RCC 7860 (cell line): ENCODE data around the gene ULK4.
"Not testable (repeated sequence)": the region's sequence is repeated elsewhere in the genome, so short reads cannot be mapped to it uniquely, and the experiment has no call there.

Experiments used
- DNase-seq: peaks from one replicate; pipeline ENCODE4 v3.0.0-alpha.2; 2015; ENCODE audit warnings: low spot score
- FAIRE-seq: peaks from 2 replicates; lab custom pipeline; 2012; peaks lifted over from hg19 to GRCh38; lab: Jason Lieb, UNC

The ULK4 gene

DNA sequence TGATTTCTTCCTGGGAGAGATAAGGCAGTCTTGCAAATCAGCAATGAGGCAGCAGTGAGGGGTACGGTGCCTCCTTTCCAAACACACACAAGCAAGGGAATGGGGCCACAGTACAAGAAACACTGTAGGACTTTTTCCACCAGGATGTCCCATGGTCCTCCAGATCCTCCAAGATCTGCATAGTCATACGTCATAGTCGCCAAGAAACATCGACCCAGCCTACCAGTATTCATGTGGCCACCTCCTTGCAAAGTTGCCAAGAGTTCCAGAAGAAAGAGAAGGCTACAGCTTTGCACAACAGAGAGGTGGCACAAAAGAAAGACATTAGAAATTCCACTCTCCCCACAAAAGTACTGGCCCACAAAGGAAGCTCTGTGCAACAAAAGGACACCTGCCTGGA, 504.7 kb downstream of the ULK4 start:
- no peak for FAIRE-seq

DNA sequence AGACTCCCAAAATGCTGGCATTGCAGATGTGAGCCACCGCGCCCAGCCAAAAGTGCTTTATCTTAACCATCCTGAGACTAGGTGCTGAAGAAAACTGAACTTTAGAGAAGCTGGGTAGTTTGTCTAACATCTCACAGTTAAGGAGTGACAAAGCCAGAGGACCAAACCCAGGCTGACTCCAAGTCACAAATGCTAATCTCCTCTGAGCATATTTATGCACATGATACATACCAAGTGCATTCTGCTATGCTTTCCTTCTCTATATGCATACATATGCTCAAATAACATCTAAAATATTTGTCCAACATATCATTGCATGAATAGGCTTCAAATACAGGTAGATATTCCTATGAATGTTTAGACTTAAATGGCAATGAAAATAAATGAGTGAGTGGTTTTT, 505.7 kb downstream of the ULK4 start:
- no peak for FAIRE-seq
- DNase-seq: no peak

More for the DNA sequence above, 504.7 kb downstream of the ULK4 start:
- DNase-seq: no peak

DNA sequence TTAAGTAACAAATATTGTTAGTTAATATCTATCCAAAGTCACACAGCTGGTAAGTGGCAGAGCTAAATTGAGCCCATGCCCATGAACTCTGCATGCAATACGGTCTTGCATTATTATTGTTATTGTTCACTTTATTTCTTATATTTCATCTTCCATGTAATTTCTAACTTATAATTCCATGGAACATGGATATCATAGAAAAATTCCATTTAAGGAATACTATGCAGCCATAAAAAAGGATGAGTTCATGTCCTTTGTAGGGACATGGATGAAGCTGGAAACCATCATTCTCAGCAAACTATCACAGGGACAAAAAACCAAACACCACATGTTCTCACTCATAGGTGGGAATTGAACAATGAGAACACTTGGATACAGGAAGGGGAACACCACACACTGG, 508.3 kb downstream of the ULK4 start:
- DNase-seq, FAIRE-seq: not testable (repeated sequence)

DNA sequence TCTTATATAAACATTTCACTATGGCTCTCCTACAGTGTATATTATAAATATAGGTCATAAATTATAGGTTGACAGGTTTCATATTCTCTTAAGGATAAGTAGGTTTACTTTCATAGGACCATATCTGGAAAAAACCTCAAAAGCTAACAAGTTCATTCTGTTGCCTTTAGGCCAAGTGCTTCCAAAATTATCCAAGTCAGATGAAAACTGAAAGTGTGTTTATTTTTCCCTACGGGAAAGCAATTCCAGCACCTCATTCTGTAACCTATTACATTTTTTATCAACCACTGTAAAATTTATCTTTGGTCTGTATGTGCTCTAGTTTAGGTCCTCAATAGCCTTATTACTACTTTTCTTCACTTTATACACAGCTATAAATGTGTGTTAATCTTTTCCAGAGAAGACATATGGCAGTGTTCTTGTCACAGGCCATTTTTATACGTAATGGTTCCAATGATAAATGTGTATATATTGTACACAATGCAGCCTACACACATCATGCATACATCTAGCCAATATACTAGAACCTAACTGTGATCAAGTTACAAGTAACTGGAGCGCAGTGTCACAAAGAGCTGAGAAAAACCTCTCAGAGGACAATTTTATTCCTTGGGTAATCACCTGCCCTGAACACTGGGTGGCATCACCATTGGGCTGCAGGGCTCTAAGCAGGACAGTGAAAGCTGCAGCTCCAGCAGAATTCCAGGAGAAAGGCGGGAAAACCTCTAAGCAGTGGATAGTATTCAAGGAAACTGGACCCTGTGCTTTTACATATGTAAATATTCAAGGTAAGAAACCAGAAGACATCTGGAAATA, 511.3 kb downstream of the ULK4 start:
- FAIRE-seq (no peak), DNase-seq (no peak)

DNA sequence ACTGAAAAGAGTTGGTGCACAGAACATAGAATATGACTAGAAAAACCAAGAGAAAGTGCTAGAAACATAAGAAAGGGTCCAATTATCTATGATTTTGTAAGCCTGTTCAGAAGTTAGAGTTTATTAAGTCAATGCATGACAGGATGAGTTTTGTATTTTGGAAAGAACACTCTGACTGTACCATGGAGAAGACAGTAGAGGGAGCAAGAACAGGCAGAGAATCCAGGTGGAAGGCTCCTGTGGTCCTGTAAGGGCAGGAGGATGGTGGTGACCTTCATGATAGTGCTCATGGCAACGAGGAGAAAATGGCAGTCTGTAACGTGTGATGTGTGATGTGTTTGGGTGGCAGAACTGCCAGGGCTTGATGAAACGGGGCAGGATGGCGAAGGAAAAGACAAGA, 513.5 kb downstream of the ULK4 start:
- FAIRE-seq (no peak), DNase-seq (no peak)

DNA sequence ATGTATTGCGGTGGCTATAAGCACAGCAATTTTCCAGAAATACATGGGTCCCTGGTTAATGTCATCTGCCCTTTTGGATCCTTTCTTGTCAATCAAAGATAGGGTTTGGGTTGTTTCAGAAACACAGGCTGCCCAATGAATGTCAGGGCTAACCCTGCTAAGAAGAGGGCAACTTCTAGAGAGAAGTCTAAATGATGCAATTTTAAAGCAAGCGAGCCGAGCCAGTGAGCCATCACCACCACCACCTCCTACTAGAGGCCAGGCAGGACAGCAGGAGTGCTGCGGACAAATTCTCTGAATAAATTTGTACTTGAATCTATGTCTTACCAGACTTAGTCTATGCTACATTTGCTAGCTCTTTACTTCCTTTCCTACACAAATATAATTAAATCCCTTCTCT, 514.2 kb downstream of the ULK4 start:
- no peak for DNase-seq
- FAIRE-seq: no peak

DNA sequence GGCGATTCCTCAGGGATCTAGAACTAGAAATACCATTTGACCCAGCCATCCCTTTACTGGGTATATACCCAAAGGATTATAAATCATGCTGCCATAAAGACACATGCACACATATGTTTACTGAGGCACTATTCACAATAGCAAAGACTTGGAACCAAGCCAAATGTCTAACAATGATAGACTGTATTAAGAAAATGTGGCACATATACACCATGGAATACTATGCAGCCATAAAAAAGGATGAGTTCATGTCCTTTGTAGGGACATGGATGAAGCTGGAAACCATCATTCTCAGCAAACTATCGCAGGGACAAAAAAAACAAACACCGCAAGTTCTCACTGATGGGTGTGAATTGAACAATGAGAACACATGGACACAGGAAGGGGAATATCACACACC, 515.6 kb downstream of the ULK4 start:
- DNase-seq, FAIRE-seq: not testable (repeated sequence)

DNA sequence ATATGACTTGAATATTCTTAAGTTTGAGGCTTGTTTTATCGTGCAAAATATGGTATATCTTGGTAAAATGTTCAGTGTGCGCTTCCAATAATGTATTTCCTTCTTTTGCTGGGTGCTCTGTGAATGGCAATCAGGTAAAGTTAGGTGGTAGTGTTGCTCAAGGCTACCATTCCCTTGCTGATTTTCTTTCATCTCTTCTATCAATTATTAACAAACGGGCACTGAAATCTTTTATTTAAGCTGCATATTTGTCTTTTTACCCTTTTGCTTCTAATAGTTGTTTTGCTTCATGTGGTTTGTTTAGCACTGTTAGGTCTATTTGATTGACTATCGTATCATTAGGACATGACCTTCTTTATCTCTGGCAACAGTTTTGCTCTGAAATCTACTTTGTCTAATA, 520.3 kb downstream of the ULK4 start:
- no peak for FAIRE-seq

DNA sequence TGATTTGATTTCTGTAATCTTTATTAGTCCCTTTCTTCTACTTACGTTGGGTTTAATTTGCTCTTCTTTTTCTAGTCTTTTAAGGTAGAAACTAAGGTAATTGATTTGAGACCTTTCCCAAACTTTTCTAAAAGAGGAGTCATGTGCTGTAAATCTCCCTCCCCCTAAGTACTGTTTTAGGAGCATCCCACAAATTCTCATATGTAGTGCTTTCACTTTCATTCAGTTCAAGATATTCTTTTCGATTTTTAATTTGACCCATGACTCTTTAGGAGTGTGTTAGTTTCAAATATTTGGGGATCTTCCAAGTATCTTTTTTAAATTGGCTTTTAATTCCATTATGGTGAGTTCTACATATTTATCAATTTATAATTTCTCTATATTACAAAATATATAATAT, 520.8 kb downstream of the ULK4 start:
- DNase-seq (no peak), FAIRE-seq (no peak)

More for the DNA sequence above, 520.3 kb downstream of the ULK4 start:
- DNase-seq: no peak

DNA sequence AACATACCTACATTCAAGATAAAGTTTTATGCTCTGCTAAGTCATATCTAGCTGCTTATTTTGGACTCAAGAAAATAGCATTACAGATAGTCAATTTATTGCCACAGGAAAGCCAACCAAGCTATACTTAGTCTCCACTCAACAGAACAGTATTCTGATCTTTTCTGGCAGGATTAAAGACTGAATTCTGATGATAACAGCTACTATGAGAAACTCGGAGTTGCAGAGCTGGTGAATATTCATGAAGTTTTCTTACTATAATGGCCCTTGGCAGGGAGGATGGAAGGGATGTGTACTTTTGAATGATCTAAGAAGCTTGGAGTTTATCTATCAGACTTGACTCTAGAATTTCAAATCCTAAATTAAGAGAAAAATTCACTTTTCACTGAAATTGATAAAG, 524.9 kb downstream of the ULK4 start:
- DNase-seq (no peak), FAIRE-seq (no peak)

DNA sequence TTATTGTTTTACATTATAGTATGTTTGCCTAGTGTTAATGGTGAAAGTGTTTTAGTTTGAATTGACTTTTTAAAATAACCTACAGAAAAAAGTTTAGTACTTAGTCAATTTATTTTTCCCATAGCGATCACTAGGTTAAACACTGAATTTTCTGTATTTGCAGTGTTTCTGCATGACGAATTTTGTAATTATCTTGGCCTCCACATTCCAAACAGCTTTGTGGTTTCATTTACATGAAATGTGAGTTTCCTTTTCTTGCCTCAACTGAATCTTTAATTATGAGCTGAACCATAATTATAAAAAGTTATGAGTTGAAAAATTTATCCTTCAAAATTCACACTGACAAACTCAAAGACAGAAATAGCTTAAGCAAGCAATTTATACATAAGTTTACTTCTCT, 527.1 kb downstream of the ULK4 start:
- DNase-seq (no peak), FAIRE-seq (peak; percentile 22)

DNA sequence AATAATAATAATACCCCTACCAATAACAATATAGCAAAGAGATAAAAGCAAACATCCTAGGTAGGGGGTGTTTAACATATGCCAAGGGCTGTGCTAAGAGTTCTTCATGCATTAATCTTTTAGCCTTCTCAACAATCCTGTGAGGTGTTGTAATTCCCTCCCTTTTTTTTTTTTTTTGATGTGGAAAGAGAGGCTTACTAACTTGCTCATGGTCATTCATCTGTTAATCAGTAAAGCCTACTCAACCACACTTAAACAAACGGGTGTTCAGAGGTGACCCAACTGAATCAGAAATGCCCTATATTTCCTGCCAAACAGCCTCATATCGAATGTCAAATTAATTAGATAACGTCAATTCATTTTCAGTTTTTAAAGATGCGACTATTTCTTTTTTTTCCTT, 530.5 kb downstream of the ULK4 start:
- DNase-seq (peak; percentile 66), FAIRE-seq (peak; percentile 93)

DNA sequence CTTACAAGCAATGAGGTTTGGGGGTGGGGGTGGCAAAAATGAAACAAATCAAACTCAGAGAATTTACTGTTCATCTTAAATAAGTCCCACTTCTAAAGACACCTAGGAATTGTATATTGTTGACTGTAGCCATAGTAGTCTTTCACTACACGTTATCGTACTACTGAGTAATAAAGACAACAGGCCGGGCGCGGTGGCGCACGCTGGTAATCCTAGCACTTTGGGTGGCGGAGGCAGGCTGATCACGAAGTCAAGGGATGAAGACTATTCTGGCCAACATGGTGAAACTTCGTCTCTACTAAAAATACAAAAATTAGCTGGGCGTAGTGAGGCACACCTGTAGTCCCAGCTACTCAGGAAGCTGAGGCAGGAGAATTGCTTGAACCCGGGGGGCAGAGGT, 531.0 kb downstream of the ULK4 start:
- FAIRE-seq: no peak
- DNase-seq: no peak

DNA sequence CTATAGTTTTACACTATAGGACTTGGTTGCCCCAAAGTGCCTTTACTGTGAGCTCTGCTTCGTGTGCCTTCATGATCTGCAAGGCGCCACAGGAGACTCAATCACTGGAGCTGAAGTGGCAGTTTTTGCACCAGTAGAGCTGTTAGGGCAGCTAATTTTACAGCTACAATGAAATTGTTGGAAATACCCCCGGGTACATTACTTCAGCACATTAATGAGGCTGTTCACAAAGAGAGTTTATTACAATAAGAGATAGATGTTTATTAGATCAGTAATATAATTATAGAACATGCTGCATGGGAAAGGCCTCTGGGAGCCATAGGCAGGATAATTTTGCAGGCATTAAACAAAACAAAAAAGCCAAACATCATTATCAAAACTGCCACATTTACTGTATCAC, 531.5 kb downstream of the ULK4 start:
- no peak for DNase-seq
- no peak for FAIRE-seq

DNA sequence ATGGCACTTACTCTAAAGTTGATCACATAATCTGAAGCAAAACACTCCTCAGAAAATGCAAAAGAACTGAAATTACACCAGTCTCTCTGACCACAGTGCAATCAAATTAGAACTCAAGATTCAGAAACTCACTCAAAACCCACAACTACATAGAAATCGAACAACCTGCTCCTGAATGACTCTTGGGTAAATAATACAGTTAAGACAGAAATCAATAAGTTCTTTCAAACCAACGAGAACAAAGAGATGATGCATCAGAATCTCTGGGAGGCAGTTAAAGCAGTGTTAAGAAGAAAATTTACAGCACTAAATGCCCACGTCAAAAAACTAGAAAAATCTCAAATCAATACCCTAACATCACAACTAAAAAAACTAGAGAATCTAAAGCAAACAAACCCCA, 535.4 kb downstream of the ULK4 start:
- no peak for DNase-seq
- no peak for FAIRE-seq

DNA sequence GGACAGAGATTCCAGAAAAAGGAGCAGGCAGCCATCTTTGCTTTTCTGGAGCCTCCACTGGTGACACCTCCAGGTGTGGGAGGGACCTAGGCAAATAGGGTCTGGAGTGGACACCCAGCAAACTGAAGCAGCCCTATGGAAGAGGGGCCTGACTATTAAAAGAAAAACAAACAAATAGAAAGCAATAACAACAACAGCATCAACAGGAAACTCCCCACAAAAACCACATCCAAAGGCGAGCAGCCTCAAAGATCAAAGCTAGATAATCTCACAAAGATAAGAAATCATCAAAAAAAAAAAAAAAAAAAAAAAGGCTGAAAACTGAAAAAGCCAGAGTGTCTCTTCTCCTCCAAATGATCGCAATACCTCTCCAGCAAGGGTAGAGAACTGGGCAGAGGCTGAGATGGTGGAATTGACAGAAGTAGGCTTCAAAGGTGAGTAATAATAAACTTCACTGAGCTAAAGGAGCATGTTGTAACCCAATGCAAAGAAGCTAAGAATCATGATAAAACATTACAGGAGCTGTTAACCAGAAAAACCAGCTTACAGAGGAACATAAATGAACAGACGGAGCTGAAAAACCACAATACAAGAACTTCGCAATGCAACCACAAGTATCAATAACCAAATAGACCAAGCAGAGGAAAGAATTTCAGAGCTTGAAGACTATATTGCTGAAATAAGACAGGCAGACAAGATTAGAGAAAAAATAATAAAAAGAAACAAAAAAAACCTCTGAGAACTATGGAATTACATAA, 537.2 kb downstream of the ULK4 start:
- no peak for DNase-seq
- FAIRE-seq: no peak

DNA sequence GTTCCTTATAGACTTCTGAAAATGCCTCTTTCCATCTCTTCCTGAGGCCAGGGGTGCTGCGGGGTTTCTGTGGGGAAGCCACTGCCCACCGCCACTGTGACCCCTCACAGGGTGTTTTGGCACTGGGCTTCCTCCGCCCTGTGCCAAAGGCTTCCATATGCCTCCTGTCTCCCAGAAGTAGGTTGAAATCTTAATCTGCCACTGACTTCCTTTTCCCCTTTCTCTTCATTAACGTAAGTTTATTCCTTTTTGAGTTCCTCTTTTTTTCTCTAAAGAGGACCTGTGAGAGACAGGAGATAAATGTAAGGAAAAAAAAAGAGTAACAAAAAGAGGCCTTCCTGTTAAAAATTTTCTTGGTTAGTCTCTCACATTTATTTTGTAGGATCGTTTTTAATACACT, 542.1 kb downstream of the ULK4 start:
- DNase-seq (no peak), FAIRE-seq (no peak)

DNA sequence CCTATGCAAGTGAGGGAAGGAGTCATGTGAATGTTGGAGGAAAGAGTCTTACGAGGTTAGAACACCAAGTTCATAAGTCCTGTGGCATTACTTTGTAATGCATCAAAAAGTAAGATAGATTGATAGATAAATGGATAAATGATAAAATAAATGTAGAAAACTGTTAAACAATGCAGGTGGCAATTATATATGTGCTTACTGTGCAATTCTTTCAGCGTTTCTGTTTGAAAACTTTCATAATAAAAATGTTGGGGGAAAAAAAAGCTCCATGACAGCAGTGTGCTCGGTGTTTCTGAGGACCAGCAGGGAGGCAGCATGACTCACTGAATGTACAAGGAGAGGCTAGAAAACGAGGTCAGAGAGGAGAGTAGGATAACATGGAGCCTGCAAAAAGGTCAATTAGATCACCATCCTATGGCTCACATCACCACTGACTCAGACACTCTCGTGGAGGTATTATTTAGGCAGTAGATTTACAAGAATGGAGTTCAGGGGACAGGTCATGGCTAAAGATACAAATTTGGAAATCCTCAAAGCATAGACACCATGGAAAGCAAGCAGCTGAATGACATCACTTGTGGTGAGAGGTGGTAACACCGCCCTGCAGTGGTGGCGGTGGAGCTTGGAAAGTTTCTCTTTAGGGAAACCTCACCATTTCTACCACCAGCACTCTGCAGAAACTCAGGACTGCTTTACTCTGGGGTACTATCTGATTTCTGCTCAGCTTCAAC, 542.8 kb downstream of the ULK4 start:
- peak; percentile 91 for FAIRE-seq

DNA sequence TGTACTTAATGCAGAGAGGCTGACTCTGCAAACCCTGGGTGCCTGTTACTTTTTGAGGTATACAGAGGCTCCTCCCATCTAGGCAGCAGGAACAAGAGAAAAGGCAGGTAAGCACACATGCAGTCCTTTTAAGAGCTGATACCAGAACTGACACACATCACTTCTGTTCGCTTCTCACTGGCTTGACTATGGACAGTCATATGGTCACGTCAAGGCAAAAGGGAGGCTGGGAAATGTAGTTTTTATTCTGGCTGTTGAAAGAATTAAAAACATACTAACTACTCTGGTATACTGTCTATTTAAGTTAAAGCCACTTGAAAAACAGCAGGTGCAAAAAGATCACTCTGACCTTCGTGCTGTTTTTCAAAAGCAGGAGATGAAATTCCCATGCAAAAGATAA, 544.3 kb downstream of the ULK4 start:
- FAIRE-seq (no peak), DNase-seq (no peak)

More for the DNA sequence above, 542.8 kb downstream of the ULK4 start:
- DNase-seq: peak; percentile 95

DNA sequence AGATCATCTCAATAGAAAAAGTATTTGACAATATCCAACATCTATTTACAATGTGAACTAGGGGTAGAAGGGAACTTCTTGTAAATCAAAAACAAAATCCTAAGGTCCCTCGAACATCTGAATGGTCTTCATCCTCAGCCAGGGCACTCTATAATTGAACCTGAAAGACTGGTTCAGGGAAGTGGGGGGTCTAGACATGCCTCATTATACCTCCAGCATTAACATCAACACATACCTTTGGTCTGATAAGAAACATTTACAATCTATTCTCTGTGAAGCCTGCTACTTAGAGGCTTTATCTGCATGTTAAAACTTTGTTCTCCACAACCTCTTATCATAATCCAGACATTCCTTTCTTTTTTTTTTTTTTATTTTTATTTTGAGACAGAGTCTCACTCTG, 550.8 kb downstream of the ULK4 start:
- FAIRE-seq: no peak
- no peak for DNase-seq

DNA sequence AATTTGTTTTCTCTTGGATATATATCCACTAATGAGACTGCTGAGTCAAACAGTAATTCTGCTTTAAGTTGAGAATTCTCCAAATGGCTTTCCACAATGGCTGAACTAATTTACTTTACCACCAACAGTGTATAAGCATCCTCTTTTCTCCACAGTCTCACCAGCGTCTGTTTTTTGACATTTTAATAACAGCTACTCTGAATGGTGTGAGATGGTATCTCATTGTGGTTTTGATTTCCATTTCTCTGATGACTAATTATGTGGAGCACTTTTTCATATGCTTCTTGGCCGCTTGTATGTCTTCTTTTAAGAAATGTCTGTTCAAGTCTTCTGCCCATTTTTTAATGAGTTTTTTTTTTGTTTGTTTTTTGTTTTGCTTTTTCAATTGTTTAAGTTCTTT, 556.4 kb downstream of the ULK4 start:
- no peak for DNase-seq
- no peak for FAIRE-seq

DNA sequence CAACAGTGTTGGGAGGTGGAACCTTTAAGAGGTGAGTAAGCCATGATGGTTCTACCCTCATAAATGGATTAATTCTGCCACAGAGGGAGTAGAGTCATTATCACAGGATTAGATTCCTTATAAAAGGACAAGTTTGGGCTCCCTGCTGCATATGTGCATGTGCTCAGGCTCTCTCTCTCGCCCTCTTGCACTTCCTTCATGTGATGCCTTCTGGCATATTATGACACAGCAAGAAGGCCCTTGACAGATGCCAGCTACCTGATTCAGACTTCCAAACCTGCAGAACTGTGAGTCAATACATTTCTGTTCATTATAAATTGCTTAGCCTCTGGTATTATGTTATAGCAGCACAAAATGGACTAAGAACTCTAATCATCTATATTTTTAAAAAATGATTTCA, 557.3 kb downstream of the ULK4 start:
- DNase-seq (no peak), FAIRE-seq (no peak)
